K562 (cell line): ENCODE data around the gene IMPDH2. TPM values are rescaled to one million over a fixed set of nuclear protein-coding genes. Genes with fewer than 3 reads are reported as not detected.

Source experiments
- AFF1 ChIP-seq, 2 experiments: fragments of 450-650 bp; IDR thresholded peaks; 2 replicates each; pipeline ENCODE4 v1.6.1; 2018; ENCODE audit warnings: mild to moderate bottlenecking in 2 of 2, low read depth in 1 of 2; ENCODE audit not compliant: partially characterized antibody in 2 of 2
- ATF4 ChIP-seq: fragments of 450-650 bp; formaldehyde crosslinking; IDR thresholded peaks from 2 replicates; pipeline ENCODE4 v1.4.0; 2022; ENCODE audit warnings: mild to moderate bottlenecking, moderate library complexity
- CBX3 ChIP-seq, 2 experiments: IDR thresholded peaks; 1 replicate in 1 of 2; 2 replicates in 1 of 2; pipeline ENCODE4 v1.6.1; 2012; ENCODE audit warnings: inconsistent platforms in 2 of 2, low read length in 2 of 2, borderline replicate concordance in 1 of 2, control low read depth in 1 of 2
- ELF4 ChIP-seq: fragments of 450-650 bp; formaldehyde crosslinking; IDR thresholded peaks from 2 replicates; pipeline ENCODE4 v1.4.0; 2022; ENCODE audit warnings: missing genetic modification characterization
- FOXK2 ChIP-seq, 2 experiments: fragments of 450-650 bp; IDR thresholded peaks in 1 of 2; conservative IDR thresholded peaks in 1 of 2; 2 replicates each; pipeline ENCODE4 v1.6.1; 2016; ENCODE audit warnings: low read depth in 2 of 2, mild to moderate bottlenecking in 1 of 2
- IRF1 ChIP-seq: sonication (generic); formaldehyde crosslinking; IDR thresholded peaks from 2 replicates; pipeline ENCODE4 v1.8.0; 2022; ENCODE audit warnings: missing genetic modification reagents, mild to moderate bottlenecking, borderline replicate concordance
- KAT7 ChIP-seq: sonication (generic); formaldehyde crosslinking; IDR thresholded peaks from 2 replicates; pipeline ENCODE4 v1.8.0; 2022; ENCODE audit warnings: missing genetic modification reagents, mild to moderate bottlenecking, borderline replicate concordance
- MXD1 ChIP-seq: fragments of 250-450 bp; sonication (Bioruptor Pico); IDR thresholded peaks from 2 replicates; pipeline ENCODE4 v1.8.0; 2021; ENCODE audit warnings: borderline replicate concordance, mild to moderate bottlenecking, moderate library complexity; ENCODE audit not compliant: poor library complexity, severe bottlenecking
- RFX7 ChIP-seq: fragments of 250-450 bp; sonication (Bioruptor Pico); IDR thresholded peaks from 2 replicates; pipeline ENCODE4 v1.5.1; 2021; ENCODE audit warnings: mild to moderate bottlenecking
- STAT5A ChIP-seq: IDR thresholded peaks from 2 replicates; pipeline ENCODE4 v1.6.1; 2012; ENCODE audit warnings: low read length, inconsistent platforms, borderline replicate concordance
- ZBTB33 ChIP-seq: sonication (generic); formaldehyde crosslinking; IDR thresholded peaks from 2 replicates; pipeline ENCODE4 v1.8.1; 2023; ENCODE audit warnings: mild to moderate bottlenecking, missing genetic modification reagents
- polyA plus RNA-seq, 8 experiments: library from polyadenylated mRNA; depleted of rRNA in 4 of 8; stranded (reverse) in 5 of 8; unstranded in 3 of 8; fragments of >200 nt; fragmentation: Nextera tagmentation in 2 of 8; fragmentation: Illumina TruSeq in 1 of 8; extraction: Ambion mirVana in 2 of 8; extraction: Trizol in 1 of 8; gene quantifications; 2 replicates each; pipeline versions ENCODE4 v1.2.1 to v1.2.3, GENCODE V29; 2011 to 2014; ENCODE audit warnings: inconsistent platforms in 1 of 8, missing spikeins in 1 of 8
- total RNA-seq, 7 experiments: library from RNA; depleted of rRNA in 6 of 7; stranded (reverse); fragments of >200 nt in 6 of 7; fragmentation: Illumina TruSeq in 2 of 7; extraction: Trizol in 2 of 7; gene quantifications; 2 replicates each; pipeline versions ENCODE4 v1.2.1 to v1.2.3, GENCODE V29; 2011 to 2021; ENCODE audit warnings: low replicate concordance in 1 of 7
- TF ChIP-seq, protein P1 (sequence below): IDR thresholded peaks from 2 replicates; pipeline ENCODE4 v1.6.1; 2011; ENCODE audit warnings: borderline replicate concordance, low read depth, mild to moderate bottlenecking, moderate library complexity, low read length; ENCODE audit not compliant: insufficient read depth, poor library complexity, severe bottlenecking

The IMPDH2 gene
- total and polyA plus RNA-seq, 9 of the 15 experiments (the other 6 are each of a cell fraction or from before 2014, with no cell fraction given) = 318 to 507 (median 366) TPM

DNA sequence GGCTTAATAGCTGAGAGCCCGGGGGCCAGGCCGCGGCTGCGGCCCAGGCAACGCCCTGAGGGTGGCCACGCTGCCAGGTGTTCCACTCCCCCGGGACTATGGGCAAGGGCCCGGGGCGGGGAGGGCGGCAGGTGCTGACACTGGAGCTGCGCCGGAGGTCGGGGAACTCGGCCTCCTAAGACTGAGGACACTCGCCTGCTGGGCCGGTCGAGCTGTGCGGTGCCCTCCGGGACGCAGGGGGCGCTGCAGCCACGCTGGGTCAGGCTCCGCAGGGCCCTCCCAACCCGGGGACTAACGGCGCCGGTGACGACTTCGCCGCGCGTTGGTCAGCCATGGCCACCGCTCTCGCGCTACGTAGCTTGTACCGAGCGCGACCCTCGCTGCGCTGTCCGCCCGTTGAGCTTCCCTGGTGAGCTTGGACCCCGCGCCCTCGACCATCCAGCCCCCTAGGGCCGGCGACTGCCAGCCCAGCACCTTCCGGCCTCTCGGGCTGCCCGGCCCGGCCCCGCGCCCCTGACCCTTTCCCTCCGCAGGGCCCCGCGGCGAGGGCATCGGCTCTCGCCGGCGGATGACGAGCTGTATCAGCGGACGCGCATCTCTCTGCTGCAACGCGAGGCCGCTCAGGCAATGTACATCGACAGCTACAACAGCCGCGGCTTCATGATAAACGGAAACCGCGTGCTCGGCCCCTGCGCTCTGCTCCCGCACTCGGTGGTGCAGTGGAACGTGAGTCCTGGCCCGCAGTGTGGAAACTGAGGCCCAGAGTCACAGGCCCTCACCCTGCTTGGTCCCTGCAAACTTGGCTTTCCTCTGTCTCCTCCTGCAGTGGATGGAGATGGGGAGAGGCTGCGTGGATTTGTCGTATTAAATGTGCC is 7.1 kb downstream of the IMPDH2 start, which contains the start of gene NDUFAF3 (continued):
- TF ChIP-seq ELF4 (CRISPR knock-in tag) = no peak
- TF ChIP-seq STAT5A = no peak; the same call in 1 of the 2 replicates
- no peak for TF ChIP-seq ATF4
- TF ChIP-seq, protein P1, sequence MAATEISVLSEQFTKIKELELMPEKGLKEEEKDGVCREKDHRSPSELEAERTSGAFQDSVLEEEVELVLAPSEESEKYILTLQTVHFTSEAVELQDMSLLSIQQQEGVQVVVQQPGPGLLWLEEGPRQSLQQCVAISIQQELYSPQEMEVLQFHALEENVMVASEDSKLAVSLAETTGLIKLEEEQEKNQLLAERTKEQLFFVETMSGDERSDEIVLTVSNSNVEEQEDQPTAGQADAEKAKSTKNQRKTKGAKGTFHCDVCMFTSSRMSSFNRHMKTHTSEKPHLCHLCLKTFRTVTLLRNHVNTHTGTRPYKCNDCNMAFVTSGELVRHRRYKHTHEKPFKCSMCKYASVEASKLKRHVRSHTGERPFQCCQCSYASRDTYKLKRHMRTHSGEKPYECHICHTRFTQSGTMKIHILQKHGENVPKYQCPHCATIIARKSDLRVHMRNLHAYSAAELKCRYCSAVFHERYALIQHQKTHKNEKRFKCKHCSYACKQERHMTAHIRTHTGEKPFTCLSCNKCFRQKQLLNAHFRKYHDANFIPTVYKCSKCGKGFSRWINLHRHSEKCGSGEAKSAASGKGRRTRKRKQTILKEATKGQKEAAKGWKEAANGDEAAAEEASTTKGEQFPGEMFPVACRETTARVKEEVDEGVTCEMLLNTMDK = peak; percentile 94
- 0 out of 2 replicates have a peak, but pooled peaks have one; percentile 3 for TF ChIP-seq KAT7 (CRISPR knock-in tag)
- TF ChIP-seq FOXK2 (conservative IDR thresholded peaks at IDR 0.05 in 1 of 2, IDR thresholded peaks at IDR 0.05 in 1 of 2; ENCODE audit: low read depth in 2 of 2) = no peak; a peak in 1 of 4 replicates
- no peak for TF ChIP-seq RFX7 (CRISPR knock-in tag)
- TF ChIP-seq AFF1 (IDR thresholded peaks at IDR 0.05; ENCODE audit: low read depth in 1 of 2, partially characterized antibody in 2 of 2) = no peak
- no peak for TF ChIP-seq IRF1 (CRISPR knock-in tag)
- peak in 1 of 2 experiments; percentile 59; a peak in 1 of 3 replicates for TF ChIP-seq CBX3 (IDR thresholded peaks at IDR 0.05; ENCODE audit: borderline replicate concordance in 1 of 2, low read length in 2 of 2)
- TF ChIP-seq MXD1 (CRISPR knock-in tag) = no peak
- peak; percentile 61 for TF ChIP-seq ZBTB33 (CRISPR knock-in tag)
